PC-9 (cell line): ENCODE results near the gene C21orf58. TPM values are rescaled to one million over a fixed set of nuclear protein-coding genes. Genes with fewer than 3 reads are reported as not detected.

ENCODE experiments used
- BruUV-seq: library from RNA; stranded (reverse); fragments of 400-500 nt; replicated peaks from 2 replicates; lab custom pipeline; 2021; lab: Mats Ljungman, UMichigan
- CTCF ChIA-PET: fragments of 300-600 bp; sonication (Branson Sonifier 250); formaldehyde crosslinking; loops from one replicate; lab custom pipeline; 2022; ENCODE audit warnings: antibody characterized with exemption; lab: Charles Lee
- POLR2A ChIA-PET: fragments of 300-600 bp; sonication (Branson Sonifier 250); formaldehyde crosslinking; loops from one replicate; lab custom pipeline; 2022; ENCODE audit warnings: antibody characterized with exemption; ENCODE audit not compliant: unreplicated experiment; lab: Charles Lee
- DNase-seq, 2 experiments: peaks; one replicate each; pipeline versions ENCODE4 v3.0.0 to v3.0.0-alpha.2; 2015 to 2022; ENCODE audit warnings: mixed read lengths in 1 of 2
- H2AFZ ChIP-seq: fragments of 200-600 bp; sonication (generic); 2 replicates; pipeline ENCODE4 v1.8.1; 2017; ENCODE audit warnings: antibody characterized with exemption
- H3F3A ChIP-seq: fragments of 200-600 bp; sonication (generic); 2 replicates; pipeline ENCODE4 v1.8.1; 2017; ENCODE audit warnings: antibody characterized with exemption, mild to moderate bottlenecking, low read depth; ENCODE audit not compliant: insufficient read depth
- H3K27ac ChIP-seq: fragments of 200-600 bp; sonication (generic); 2 replicates; pipeline ENCODE4 v1.6.1; 2016; ENCODE audit warnings: mixed run types
- H3K27me3 ChIP-seq: fragments of 200-600 bp; sonication (generic); 2 replicates; pipeline ENCODE4 v1.6.1; 2016; ENCODE audit warnings: low read depth, mixed run types; ENCODE audit not compliant: insufficient read depth
- H3K36me3 ChIP-seq: fragments of 200-600 bp; sonication (generic); 2 replicates; pipeline ENCODE4 v1.6.1; 2016; ENCODE audit warnings: low read depth, mixed run types
- H3K4me1 ChIP-seq: fragments of 200-600 bp; sonication (generic); replicated peaks from 2 replicates; pipeline ENCODE4 v1.6.1; 2016; ENCODE audit warnings: mixed run types; ENCODE audit not compliant: insufficient read depth
- H3K4me2 ChIP-seq: fragments of 200-600 bp; sonication (generic); 2 replicates; pipeline ENCODE4 v1.6.1; 2017; ENCODE audit warnings: mixed run types
- H3K4me3 ChIP-seq: fragments of 200-600 bp; sonication (generic); 2 replicates; pipeline ENCODE4 v1.6.1; 2016; ENCODE audit warnings: mixed run types
- H3K79me2 ChIP-seq: fragments of 200-600 bp; sonication (generic); 2 replicates; pipeline ENCODE4 v1.6.1; 2017; ENCODE audit warnings: low read depth, mixed run types
- H3K9me2 ChIP-seq: fragments of 200-600 bp; sonication (generic); 2 replicates; pipeline ENCODE4 v1.8.1; 2017; ENCODE audit warnings: mild to moderate bottlenecking; ENCODE audit not compliant: insufficient read depth
- H3K9me3 ChIP-seq: fragments of 200-600 bp; sonication (generic); 2 replicates; pipeline ENCODE4 v1.8.1; 2016; ENCODE audit warnings: low read depth; ENCODE audit not compliant: insufficient read depth
- H4K20me1 ChIP-seq: fragments of 200-600 bp; sonication (generic); 2 replicates; pipeline ENCODE4 v1.8.1; 2017; ENCODE audit not compliant: insufficient read depth
- EZH2 ChIP-seq: fragments of 200-600 bp; sonication (generic); IDR thresholded peaks from 2 replicates; pipeline ENCODE4 v1.8.0; 2017; ENCODE audit warnings: antibody characterized with exemption, low read depth
- intact Hi-C: fragments of 100-400 bp; cut with micrococcal nuclease; formaldehyde crosslinking; loops from one replicate; pipeline ENCODE4 v1.10.0; 2022; ENCODE audit not compliant: unreplicated experiment
- total RNA-seq: library from RNA; stranded (reverse); gene quantifications from 2 replicates; pipeline ENCODE4 v1.2.3, GENCODE V29; 2021
- TF ChIP-seq, protein P1 (sequence below): fragments of 200-600 bp; sonication (generic); conservative IDR thresholded peaks from 2 replicates; pipeline ENCODE4 v1.6.1; 2017; ENCODE audit warnings: mixed run types, antibody characterized with exemption, mild to moderate bottlenecking, moderate library complexity

Gene C21orf58
- total RNA-seq, 1 experiment from 2014 or later, result 28.9 TPM

GRCh38 chr21:46308431-46308830 is 15.2 kb downstream of the C21orf58 start:
- no peaks in the 10 kb centered on the region for H3K27me3 ChIP-seq
- intact Hi-C loops, result no loop called here
- H3K27ac ChIP-seq, result no peak overlapping the region
- POLR2A ChIA-PET, result no interaction called here
- H4K20me1 ChIP-seq, result no peaks in the 10 kb centered on the region
- no peaks in the 10 kb centered on the region for H3K9me3 ChIP-seq
- H3K36me3 ChIP-seq, result no peaks in the 10 kb centered on the region
- no peaks in the 10 kb centered on the region for H3K79me2 ChIP-seq
- H3F3A ChIP-seq, result no peaks in the 10 kb centered on the region
- no peaks in the 10 kb centered on the region for H3K4me1 ChIP-seq
- no peak for DNase-seq
- H3K4me3 ChIP-seq, result no peak overlapping the region
- CTCF ChIA-PET, result no interaction called here
- TF ChIP-seq, protein P1, sequence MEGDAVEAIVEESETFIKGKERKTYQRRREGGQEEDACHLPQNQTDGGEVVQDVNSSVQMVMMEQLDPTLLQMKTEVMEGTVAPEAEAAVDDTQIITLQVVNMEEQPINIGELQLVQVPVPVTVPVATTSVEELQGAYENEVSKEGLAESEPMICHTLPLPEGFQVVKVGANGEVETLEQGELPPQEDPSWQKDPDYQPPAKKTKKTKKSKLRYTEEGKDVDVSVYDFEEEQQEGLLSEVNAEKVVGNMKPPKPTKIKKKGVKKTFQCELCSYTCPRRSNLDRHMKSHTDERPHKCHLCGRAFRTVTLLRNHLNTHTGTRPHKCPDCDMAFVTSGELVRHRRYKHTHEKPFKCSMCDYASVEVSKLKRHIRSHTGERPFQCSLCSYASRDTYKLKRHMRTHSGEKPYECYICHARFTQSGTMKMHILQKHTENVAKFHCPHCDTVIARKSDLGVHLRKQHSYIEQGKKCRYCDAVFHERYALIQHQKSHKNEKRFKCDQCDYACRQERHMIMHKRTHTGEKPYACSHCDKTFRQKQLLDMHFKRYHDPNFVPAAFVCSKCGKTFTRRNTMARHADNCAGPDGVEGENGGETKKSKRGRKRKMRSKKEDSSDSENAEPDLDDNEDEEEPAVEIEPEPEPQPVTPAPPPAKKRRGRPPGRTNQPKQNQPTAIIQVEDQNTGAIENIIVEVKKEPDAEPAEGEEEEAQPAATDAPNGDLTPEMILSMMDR, result no peak
- TF ChIP-seq EZH2, result no peak
- BruUV-seq, result no TSS peak
- no peaks in the 10 kb centered on the region for H3K9me2 ChIP-seq
- H2AFZ ChIP-seq, result no peak overlapping the region
- no peak overlapping the region for H3K4me2 ChIP-seq

DNA sequence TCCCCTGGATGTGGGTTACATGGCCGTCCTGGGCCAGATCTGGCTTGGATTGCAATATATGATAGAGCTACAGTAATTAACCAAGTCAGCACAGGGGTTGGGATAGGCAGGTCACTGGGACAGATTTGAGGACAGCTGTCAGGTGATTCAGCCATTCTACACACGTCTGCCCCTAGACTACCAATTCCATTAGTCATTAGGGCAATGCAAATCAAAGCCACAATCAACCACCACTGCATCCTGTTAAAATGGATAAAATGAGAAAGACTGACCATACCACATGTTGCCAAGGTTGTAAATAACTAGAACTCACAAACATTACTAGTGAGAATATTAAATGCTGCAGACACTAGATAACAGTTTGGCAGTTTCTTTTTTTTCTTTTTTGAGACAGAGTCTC is 16.0 kb downstream of the C21orf58 start:
- H3K4me3 ChIP-seq, result no peak overlapping the region
- H3K4me2 ChIP-seq, result no peak overlapping the region
- H3F3A ChIP-seq, result no peaks in the 10 kb centered on the region
- no peak overlapping the region for H2AFZ ChIP-seq
- no TSS peak for BruUV-seq
- H3K9me2 ChIP-seq, result no peaks in the 10 kb centered on the region
- H3K9me3 ChIP-seq, result no peaks in the 10 kb centered on the region
- no peak overlapping the region for H3K27ac ChIP-seq
- no peaks in the 10 kb centered on the region for H3K79me2 ChIP-seq
- no peaks in the 10 kb centered on the region for H3K27me3 ChIP-seq
- H3K36me3 ChIP-seq, result no peaks in the 10 kb centered on the region
- DNase-seq, result peak in 1 of 2 experiments; percentile 58
- no peaks in the 10 kb centered on the region for H4K20me1 ChIP-seq
- no peaks in the 10 kb centered on the region for H3K4me1 ChIP-seq
- intact Hi-C loops, result no loop called here
- POLR2A ChIA-PET, result no interaction called here
- no peak for TF ChIP-seq EZH2
- TF ChIP-seq, protein P1, result no peak
- CTCF ChIA-PET, result interaction anchor here (0.8 kb wide), 1 partner anchor 13 kb away, joined by 4 read pairs; no protein-coding TSS in a partner anchor

- no peak overlapping the region for H3K27ac ChIP-seq
- H3K9me2 ChIP-seq, result no peaks in the 10 kb centered on the region
- BruUV-seq, result no TSS peak
- no peak overlapping the region for H3K4me3 ChIP-seq
- DNase-seq, result no peak
- H2AFZ ChIP-seq, result no peak overlapping the region
- intact Hi-C loops, result no loop called here
- no peaks in the 10 kb centered on the region for H3K36me3 ChIP-seq
- no peak for TF ChIP-seq EZH2
- TF ChIP-seq, protein P1, result no peak
- no peaks in the 10 kb centered on the region for H3F3A ChIP-seq
- no peaks in the 10 kb centered on the region for H4K20me1 ChIP-seq
- POLR2A ChIA-PET, result no interaction called here
- H3K79me2 ChIP-seq, result no peaks in the 10 kb centered on the region
- CTCF ChIA-PET, result no interaction called here
- H3K9me3 ChIP-seq, result no peaks in the 10 kb centered on the region
- H3K27me3 ChIP-seq, result no peaks in the 10 kb centered on the region
- no peak overlapping the region for H3K4me2 ChIP-seq
- H3K4me1 ChIP-seq, result no peaks in the 10 kb centered on the region
Measured at GRCh38 chr21:46304955-46305354, 18.7 kb downstream of the C21orf58 start.
